Measurements from ENCODE around the gene SPINT2. TPM values are rescaled to one million over a fixed set of nuclear protein-coding genes. Genes with fewer than 3 reads are reported as not detected.
A peak's percentile ranks its signal among the peaks of the same experiment; 100 is the strongest.

Gene SPINT2
- polyA plus RNA-seq, 1 donor from 2014 or later = 236 TPM

DNA sequence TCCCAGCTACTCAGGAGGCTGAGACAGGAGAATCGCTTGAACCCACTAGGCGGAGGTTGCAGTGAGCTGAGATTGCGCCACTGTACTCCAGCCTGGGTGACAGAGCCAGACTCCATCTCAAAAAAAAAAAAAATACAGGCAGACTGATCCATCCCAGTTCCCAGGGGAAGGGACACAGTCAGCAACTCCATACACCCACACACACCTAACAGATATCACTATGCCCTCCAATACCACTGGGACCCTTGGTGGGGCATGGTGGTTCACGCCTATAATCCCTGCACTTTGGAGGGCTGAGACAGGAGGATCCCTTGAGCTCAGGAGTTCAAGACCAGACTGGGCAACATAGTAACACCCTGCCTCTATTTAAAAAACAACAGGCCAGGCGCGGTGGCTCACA is 43.0 kb upstream of the SPINT2 start:
- no peaks in the 10 kb centered on the region for H3K9me3 ChIP-seq (ENCODE audit: low read length)
- no peak overlapping the region for H3K9ac ChIP-seq (ENCODE audit: low read length)
- H3K27me3 ChIP-seq (ENCODE audit: insufficient read depth, low read depth, low read length) = no peaks in the 10 kb centered on the region
- H3K4me3 ChIP-seq (ENCODE audit: low read length) = no peak overlapping the region
- H2AFZ ChIP-seq (ENCODE audit: low read depth, low read length) = no peak overlapping the region
- H3K9me2 ChIP-seq (ENCODE audit: insufficient read depth, low read length) = no peaks in the 10 kb centered on the region
- peaks cover 33% of the 10 kb centered on the region for H3K79me2 ChIP-seq (replicated peaks; ENCODE audit: insufficient read depth, low read length)
- H3K36me3 ChIP-seq (ENCODE audit: insufficient read depth, low read length) = no peaks in the 10 kb centered on the region
- no peak overlapping the region for H3K4me2 ChIP-seq (ENCODE audit: low read length)
- no peaks in the 10 kb centered on the region for H3F3A ChIP-seq (ENCODE audit: insufficient read depth, low read length, poor library complexity, severe bottlenecking)
- H4K20me1 ChIP-seq (ENCODE audit: insufficient read depth) = no peaks in the 10 kb centered on the region
- TF ChIP-seq MXI1 (conservative IDR thresholded peaks at IDR 0.05; ENCODE audit: poor library complexity, severe bottlenecking) (no peak), SMC3 (conservative IDR thresholded peaks at IDR 0.05; ENCODE audit: poor library complexity) (no peak), POLR2AphosphoS5 (IDR thresholded peaks at IDR 0.05) (no peak), EP300 (conservative IDR thresholded peaks at IDR 0.05; ENCODE audit: poor library complexity, severe bottlenecking) (no peak), RAD21 (conservative IDR thresholded peaks at IDR 0.05) (no peak), EZH2 (IDR thresholded peaks at IDR 0.05; ENCODE audit: borderline replicate concordance, insufficient read depth, low read length, poor library complexity, severe bottlenecking) (no peak), REST (IDR thresholded peaks at IDR 0.05; ENCODE audit: borderline replicate concordance) (no peak), TAF1 (IDR thresholded peaks at IDR 0.05; ENCODE audit: low read depth) (no peak)
- TF ChIP-seq, protein P1, sequence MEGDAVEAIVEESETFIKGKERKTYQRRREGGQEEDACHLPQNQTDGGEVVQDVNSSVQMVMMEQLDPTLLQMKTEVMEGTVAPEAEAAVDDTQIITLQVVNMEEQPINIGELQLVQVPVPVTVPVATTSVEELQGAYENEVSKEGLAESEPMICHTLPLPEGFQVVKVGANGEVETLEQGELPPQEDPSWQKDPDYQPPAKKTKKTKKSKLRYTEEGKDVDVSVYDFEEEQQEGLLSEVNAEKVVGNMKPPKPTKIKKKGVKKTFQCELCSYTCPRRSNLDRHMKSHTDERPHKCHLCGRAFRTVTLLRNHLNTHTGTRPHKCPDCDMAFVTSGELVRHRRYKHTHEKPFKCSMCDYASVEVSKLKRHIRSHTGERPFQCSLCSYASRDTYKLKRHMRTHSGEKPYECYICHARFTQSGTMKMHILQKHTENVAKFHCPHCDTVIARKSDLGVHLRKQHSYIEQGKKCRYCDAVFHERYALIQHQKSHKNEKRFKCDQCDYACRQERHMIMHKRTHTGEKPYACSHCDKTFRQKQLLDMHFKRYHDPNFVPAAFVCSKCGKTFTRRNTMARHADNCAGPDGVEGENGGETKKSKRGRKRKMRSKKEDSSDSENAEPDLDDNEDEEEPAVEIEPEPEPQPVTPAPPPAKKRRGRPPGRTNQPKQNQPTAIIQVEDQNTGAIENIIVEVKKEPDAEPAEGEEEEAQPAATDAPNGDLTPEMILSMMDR (IDR thresholded peaks at IDR 0.05; ENCODE audit: poor library complexity, severe bottlenecking) = no peak
- no peak overlapping the region for H3K27ac ChIP-seq (ENCODE audit: low read length)

GRCh38 chr19:38221919-38222830 is 42.2 kb upstream of the SPINT2 start:
- H3K4me2 ChIP-seq (ENCODE audit: low read length) = no peak overlapping the region
- H3K9ac ChIP-seq (ENCODE audit: low read length) = no peak overlapping the region
- no peak overlapping the region for H3K27ac ChIP-seq (ENCODE audit: low read length)
- no peaks in the 10 kb centered on the region for H3F3A ChIP-seq (ENCODE audit: insufficient read depth, low read length, poor library complexity, severe bottlenecking)
- H3K4me3 ChIP-seq (ENCODE audit: low read length) = peak overlapping the region; percentile 80
- no peaks in the 10 kb centered on the region for H3K9me3 ChIP-seq (ENCODE audit: low read length)
- H3K79me2 ChIP-seq (replicated peaks; ENCODE audit: insufficient read depth, low read length) = peaks cover 37% of the 10 kb centered on the region
- no peak overlapping the region for H2AFZ ChIP-seq (ENCODE audit: low read depth, low read length)
- H3K9me2 ChIP-seq (ENCODE audit: insufficient read depth, low read length) = no peaks in the 10 kb centered on the region
- TF ChIP-seq, protein P1 (IDR thresholded peaks at IDR 0.05; ENCODE audit: poor library complexity, severe bottlenecking) = no peak
- no peak for TF ChIP-seq TAF1 (IDR thresholded peaks at IDR 0.05; ENCODE audit: low read depth)
- no peak for TF ChIP-seq REST (IDR thresholded peaks at IDR 0.05; ENCODE audit: borderline replicate concordance)
- TF ChIP-seq EZH2 (IDR thresholded peaks at IDR 0.05; ENCODE audit: borderline replicate concordance, insufficient read depth, low read length, poor library complexity, severe bottlenecking) = no peak
- TF ChIP-seq EP300 (conservative IDR thresholded peaks at IDR 0.05; ENCODE audit: poor library complexity, severe bottlenecking) = no peak
- TF ChIP-seq POLR2AphosphoS5 (IDR thresholded peaks at IDR 0.05) = no peak
- TF ChIP-seq RAD21 (conservative IDR thresholded peaks at IDR 0.05) = no peak
- no peak for TF ChIP-seq MXI1 (conservative IDR thresholded peaks at IDR 0.05; ENCODE audit: poor library complexity, severe bottlenecking)
- TF ChIP-seq SMC3 (conservative IDR thresholded peaks at IDR 0.05; ENCODE audit: poor library complexity) = no peak
- H4K20me1 ChIP-seq (ENCODE audit: insufficient read depth) = no peaks in the 10 kb centered on the region
- no peaks in the 10 kb centered on the region for H3K36me3 ChIP-seq (ENCODE audit: insufficient read depth, low read length)
- no peaks in the 10 kb centered on the region for H3K27me3 ChIP-seq (ENCODE audit: insufficient read depth, low read depth, low read length)
